GM23248 (cell line): ENCODE results near the gene MCM9.

Source experiments
- EZH2 ChIP-seq: fragments of 200-600 bp; sonication (generic); IDR thresholded peaks from 2 replicates; pipeline ENCODE4 v1.6.1; 2018; ENCODE audit warnings: antibody characterized with exemption, mild to moderate bottlenecking; ENCODE audit not compliant: insufficient read depth, poor library complexity, severe bottlenecking
- EZH2phosphoT487 ChIP-seq: fragments of 200-600 bp; sonication (generic); IDR thresholded peaks from 2 replicates; pipeline ENCODE4 v1.6.1; 2018; ENCODE audit warnings: antibody characterized with exemption, moderate library complexity, mild to moderate bottlenecking, low read depth; ENCODE audit not compliant: insufficient read depth

GRCh38 chr6:118914598-118914997, 20.4 kb downstream of the MCM9 start:
- TF ChIP-seq EZH2 = no peak
- no peak for TF ChIP-seq EZH2phosphoT487
